Small intestine (tissue), 7 donors: ENCODE data around the gene ARHGAP23. TPM values are rescaled to one million over a fixed set of nuclear protein-coding genes. Genes with fewer than 3 reads are reported as not detected.

Source experiments
- DNase-seq, 2 donors: peaks; one replicate each; pipeline versions ENCODE4 v3.0.0 to v3.0.0-alpha.2; 2013
- FAIRE-seq: peaks from 2 replicates; lab custom pipeline; 2012; peaks lifted over from hg19 to GRCh38; lab: Jason Lieb, UNC
- H3K27ac ChIP-seq, 3 donors: one replicate each; pipeline ENCODE4 v1.5.1; 2013; ENCODE audit warnings: low read length in 2 of 3, mild to moderate bottlenecking in 2 of 3, control low read depth in 1 of 3, inconsistent platforms in 1 of 3, low read depth in 1 of 3, moderate library complexity in 1 of 3
- H3K27me3 ChIP-seq, 3 donors: one replicate each; pipeline ENCODE4 v1.6.1; 2013; ENCODE audit warnings: low read length in 3 of 3, inconsistent platforms in 1 of 3; ENCODE audit not compliant: control insufficient read depth in 3 of 3, insufficient read depth in 3 of 3
- H3K36me3 ChIP-seq, 3 donors: one replicate each; pipeline ENCODE4 v1.6.1; 2013; ENCODE audit warnings: low read length in 3 of 3, inconsistent platforms in 1 of 3, low read depth in 1 of 3, mild to moderate bottlenecking in 1 of 3, moderate library complexity in 1 of 3; ENCODE audit not compliant: control insufficient read depth in 3 of 3, insufficient read depth in 2 of 3
- H3K4me1 ChIP-seq, 3 donors: one replicate each; pipeline ENCODE4 v1.6.1; 2013; ENCODE audit warnings: low read length in 2 of 3, inconsistent platforms in 1 of 3, low read depth in 1 of 3, mild to moderate bottlenecking in 1 of 3, moderate library complexity in 1 of 3; ENCODE audit not compliant: control insufficient read depth in 3 of 3, insufficient read depth in 2 of 3
- H3K4me3 ChIP-seq, 3 donors: one replicate each; pipeline ENCODE4 v1.5.1; 2013; ENCODE audit warnings: low read length in 3 of 3, control low read depth in 1 of 3, inconsistent platforms in 1 of 3, low read depth in 1 of 3, mild to moderate bottlenecking in 1 of 3, moderate library complexity in 1 of 3
- H3K9me3 ChIP-seq, 2 donors: one replicate each; pipeline ENCODE4 v1.6.1; 2013; ENCODE audit warnings: low read depth in 1 of 2, low read length in 1 of 2; ENCODE audit not compliant: control insufficient read depth in 2 of 2, insufficient read depth in 1 of 2
- WGBS, 3 donors: extraction: QIAGEN DNeasy Blood & Tissue Kit; methylation state at CpG; one replicate each; pipeline ENCODE4 v1.1.7; 2013; 5-methylcytosine and 5-hydroxymethylcytosine counted together
- polyA plus RNA-seq, 4 donors: library from polyadenylated mRNA; stranded (reverse) in 3 of 4; unstranded in 1 of 4; fragments of 200-250 nt in 3 of 4; fragments of 120-200 nt in 1 of 4; gene quantifications; one replicate each; pipeline versions ENCODE4 v1.2.1 to v1.2.3, GENCODE V29; 2013
- donor health status: healthy with polysubstance abuse.
- donor health status: control.
- donor health status: control.
- donor health status: Bipolar disorder and iron deficiency.
- donor health status: healthy.

The ARHGAP23 gene
- polyA plus RNA-seq, 4 donors: 0.89 to 10.4 (median 4.7) TPM

- Histone ChIP-seq H3K27ac (no peak overlapping the region), H3K9me3 (no peaks in the 10 kb centered on the region), H3K36me3 (no peaks in the 10 kb centered on the region), H3K4me3 (no peak overlapping the region), H3K27me3 (peaks cover 2 to 46% (median 25%) of the 10 kb centered on the region in 3 donors), H3K4me1 (peaks cover 0 to 26% (median 0%) of the 10 kb centered on the region in 3 donors)
- DNase-seq (no peak), FAIRE-seq (no peak)
- 85% methylated on average over 7 of the region's 7 CpGs for WGBS, 3 donors
Observed at GRCh38 chr17:38418062-38418692, 10.1 kb upstream of the ARHGAP23 start.

- H3K9me3 ChIP-seq: no peaks in the 10 kb centered on the region
- H3K4me3 ChIP-seq: peak overlapping the region in 1 of 3 donors; percentile 21
- no peaks in the 10 kb centered on the region for H3K36me3 ChIP-seq
- H3K4me1 ChIP-seq: peaks cover 0 to 26% (median 0%) of the 10 kb centered on the region in 3 donors
- H3K27ac ChIP-seq: no peak overlapping the region
- WGBS, 3 donors: 5 to 12% (median 7%) methylated on average over 35 to 68 of the region's 78 CpGs
- DNase-seq (peak in 1 of 2 donors; percentile 31), FAIRE-seq (no peak)
- peaks cover 2 to 46% (median 25%) of the 10 kb centered on the region in 3 donors for H3K27me3 ChIP-seq
Observed at GRCh38 chr17:38418693-38419507, 9.4 kb upstream of the ARHGAP23 start.

- peaks cover 0 to 26% (median 0%) of the 10 kb centered on the region in 3 donors for H3K4me1 ChIP-seq
- H3K36me3 ChIP-seq: no peaks in the 10 kb centered on the region
- peak in 1 of 2 donors; percentile 19 for DNase-seq
- H3K27me3 ChIP-seq: peaks cover 2 to 46% (median 25%) of the 10 kb centered on the region in 3 donors
- FAIRE-seq: no peak
- no peak overlapping the region for H3K27ac ChIP-seq
- H3K4me3 ChIP-seq: peak overlapping the region in 1 of 3 donors; percentile 19
- WGBS, 3 donors: 3 to 16% (median 12%) methylated on average over 9 to 10 of the region's 10 CpGs
- H3K9me3 ChIP-seq: no peaks in the 10 kb centered on the region
Observed at GRCh38 chr17:38419508-38419981, 8.7 kb upstream of the ARHGAP23 start.

GRCh38 chr17:38420518-38420917 is 7.7 kb upstream of the ARHGAP23 start:
- no peak for DNase-seq
- H3K4me1 ChIP-seq: peaks cover 0 to 18% (median 0%) of the 10 kb centered on the region in 3 donors
- H3K27ac ChIP-seq: no peak overlapping the region
- H3K4me3 ChIP-seq: no peak overlapping the region
- FAIRE-seq: no peak
- no peaks in the 10 kb centered on the region for H3K9me3 ChIP-seq
- WGBS, 3 donors: 73 to 80% (median 75%) methylated on average over 6 of the region's 6 CpGs
- no peaks in the 10 kb centered on the region for H3K36me3 ChIP-seq
- H3K27me3 ChIP-seq: peaks cover 2 to 50% (median 25%) of the 10 kb centered on the region in 3 donors

- 35 to 50% (median 47%) methylated on average over 14 of the region's 14 CpGs for WGBS, 3 donors
- H3K9me3 ChIP-seq: no peaks in the 10 kb centered on the region
- peak in 1 of 2 donors; percentile 41 for DNase-seq
- H3K36me3 ChIP-seq: no peaks in the 10 kb centered on the region
- FAIRE-seq: no peak
- peaks cover 0 to 11% (median 0%) of the 10 kb centered on the region in 3 donors for H3K4me1 ChIP-seq
- peaks cover 2 to 50% (median 25%) of the 10 kb centered on the region in 3 donors for H3K27me3 ChIP-seq
- H3K27ac ChIP-seq: peak overlapping the region in 1 of 3 donors; percentile 67
- H3K4me3 ChIP-seq: peak overlapping the region in 1 of 3 donors; percentile 10
Observed at GRCh38 chr17:38421171-38421841, 7.0 kb upstream of the ARHGAP23 start.

GRCh38 chr17:38421871-38422827 is 6.1 kb upstream of the ARHGAP23 start:
- Histone ChIP-seq H3K36me3 (no peaks in the 10 kb centered on the region), H3K4me1 (peaks cover 0 to 9% (median 0%) of the 10 kb centered on the region in 3 donors), H3K27ac (peak overlapping the region in 1 of 3 donors; percentile 67), H3K27me3 (peaks cover 2 to 50% (median 25%) of the 10 kb centered on the region in 3 donors), H3K9me3 (no peaks in the 10 kb centered on the region), H3K4me3 (no peak overlapping the region)
- FAIRE-seq: no peak
- no peak for DNase-seq
- 40 to 58% (median 50%) methylated on average over 17 of the region's 17 CpGs for WGBS, 3 donors

GRCh38 chr17:38424297-38424972 is 3.8 kb upstream of the ARHGAP23 start:
- H3K27ac ChIP-seq: peak overlapping the region in 1 of 3 donors; percentile 27
- WGBS, 3 donors: 36 to 59% (median 52%) methylated on average over 6 of the region's 6 CpGs
- no peak for FAIRE-seq

More at GRCh38 chr17:38424297-38424972, 3.8 kb upstream of the ARHGAP23 start:
- Histone ChIP-seq H3K4me3 (no peak overlapping the region), H3K27me3 (peaks cover 0 to 36% (median 10%) of the 10 kb centered on the region in 3 donors), H3K36me3 (no peaks in the 10 kb centered on the region), H3K9me3 (no peaks in the 10 kb centered on the region), H3K4me1 (peaks cover 0 to 21% (median 3%) of the 10 kb centered on the region in 3 donors)
- no peak for DNase-seq
